Stimulated activated CD8-positive, alpha-beta memory T cell treated with anti-CD3 and anti-CD28 coated beads, Interleukin-12 subunit alpha, Interleukin-12 subunit beta, amount 100 ng/mL, for 24 hours (primary cell): ENCODE measurements around the gene UBE2R2.
"Not testable (repeated sequence)": the region's sequence is repeated elsewhere in the genome, so short reads cannot be mapped to it uniquely, and the experiment has no call there.

Source experiments
- DNase-seq: peaks from one replicate; pipeline ENCODE4 v3.0.0-alpha.2; 2020; ENCODE audit errors: extremely low read depth

UBE2R2 gene

DNA sequence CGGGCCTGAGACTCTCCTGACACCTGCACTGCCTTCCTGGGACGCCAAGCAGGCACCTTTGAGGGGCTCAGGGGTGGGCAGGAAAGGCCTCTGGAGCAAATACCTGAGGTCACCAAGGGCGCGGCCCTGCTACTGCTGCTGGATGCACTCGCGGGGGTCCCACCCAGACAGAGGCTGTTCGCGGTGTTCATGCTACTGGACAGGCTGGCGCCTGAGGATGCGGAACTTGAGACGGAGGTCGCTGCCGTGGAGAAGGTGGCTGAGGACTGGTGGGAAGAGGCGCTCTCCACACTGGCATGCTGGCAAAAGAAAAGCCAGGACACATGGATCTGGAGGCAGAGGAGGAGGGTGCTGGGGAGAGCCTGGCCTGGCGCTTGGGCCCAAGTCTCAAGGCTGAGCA, 110.7 kb downstream of the UBE2R2 start:
- DNase-seq: no peak

DNA sequence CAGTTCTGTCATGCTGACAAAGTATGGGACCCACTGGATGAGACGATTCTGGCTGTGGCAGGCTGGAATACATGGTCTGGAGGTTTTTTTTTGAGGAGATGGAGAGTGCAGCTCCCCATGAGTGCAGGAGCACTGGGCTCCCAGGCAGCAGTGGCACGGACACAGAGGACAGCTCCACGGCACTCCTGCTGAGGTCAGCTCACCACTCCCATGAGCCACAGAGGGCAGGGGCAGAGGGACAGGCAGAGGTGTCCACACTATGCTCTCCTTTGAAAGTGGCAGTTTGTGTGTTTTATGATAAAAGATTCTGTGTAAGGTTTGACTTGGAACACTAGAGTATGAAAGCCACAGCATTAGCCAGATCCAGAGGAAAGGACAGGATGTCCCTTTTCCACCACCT, 114.4 kb downstream of the UBE2R2 start:
- no peak for DNase-seq

DNA sequence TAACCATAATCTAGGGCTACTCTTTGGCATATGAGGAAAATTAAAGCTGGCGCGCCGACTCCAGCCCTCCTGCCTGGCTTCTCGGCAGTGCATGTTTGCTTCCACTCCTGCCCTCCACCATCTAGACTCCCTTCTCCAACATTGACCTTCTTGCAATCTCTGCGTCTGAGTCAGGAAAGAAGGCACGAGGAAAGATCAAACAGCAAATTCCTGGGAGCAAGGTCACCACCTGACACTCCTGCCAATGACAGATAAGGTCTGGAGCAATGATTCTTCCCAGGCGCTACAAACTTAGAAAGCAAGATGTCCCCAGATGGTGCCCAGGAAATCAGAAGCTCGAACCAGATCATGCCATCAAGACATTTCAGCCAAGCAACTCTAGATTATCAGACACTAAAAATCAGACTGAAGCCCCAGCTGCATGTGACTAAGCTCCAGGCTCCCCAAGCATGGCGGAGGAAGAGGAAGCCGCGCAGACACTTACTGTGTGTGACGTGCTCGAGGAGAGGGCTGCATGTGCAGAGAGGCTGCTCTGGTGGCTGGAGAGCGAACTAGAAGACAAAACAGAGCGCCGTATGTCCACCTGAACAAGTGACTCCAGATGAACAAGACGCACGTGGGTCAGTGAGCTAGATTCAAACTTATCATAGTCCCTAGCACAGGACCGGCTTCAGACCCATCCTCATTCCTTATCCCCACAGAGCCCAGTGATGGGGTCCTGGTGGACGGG, 115.3 kb downstream of the UBE2R2 start:
- no peak for DNase-seq

DNA sequence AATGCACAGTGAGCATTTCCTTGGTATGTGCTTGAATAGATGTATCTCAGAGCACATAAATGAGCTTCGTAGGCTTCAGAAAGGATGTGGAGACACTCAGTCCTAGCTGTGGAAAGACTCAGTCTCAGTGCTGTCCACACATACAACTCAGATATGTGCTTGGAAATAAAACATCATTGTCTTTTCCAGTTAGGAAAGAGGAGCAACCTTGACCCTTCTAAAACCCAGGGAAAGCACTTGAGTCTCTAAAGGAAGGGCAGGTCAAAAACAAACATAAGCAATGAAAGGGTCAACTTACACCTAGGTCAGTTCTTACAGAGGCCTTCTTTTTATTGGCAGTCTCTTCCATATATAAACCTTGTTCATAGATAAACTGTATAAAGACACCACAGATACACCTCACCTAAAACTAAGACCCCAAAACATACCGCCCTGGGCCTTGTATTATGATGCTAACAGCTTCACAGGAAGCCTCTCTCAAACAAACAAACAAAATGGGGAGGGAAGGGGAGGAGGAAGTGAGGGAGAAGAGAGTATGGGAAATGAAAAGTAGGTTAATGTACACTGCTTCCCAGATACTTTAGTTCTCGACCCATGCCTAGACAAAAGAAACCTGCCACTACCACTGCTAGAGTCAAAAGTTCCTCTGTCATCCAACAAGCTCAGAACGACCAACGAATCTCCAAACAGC, 117.4 kb downstream of the UBE2R2 start:
- no peak for DNase-seq

DNA sequence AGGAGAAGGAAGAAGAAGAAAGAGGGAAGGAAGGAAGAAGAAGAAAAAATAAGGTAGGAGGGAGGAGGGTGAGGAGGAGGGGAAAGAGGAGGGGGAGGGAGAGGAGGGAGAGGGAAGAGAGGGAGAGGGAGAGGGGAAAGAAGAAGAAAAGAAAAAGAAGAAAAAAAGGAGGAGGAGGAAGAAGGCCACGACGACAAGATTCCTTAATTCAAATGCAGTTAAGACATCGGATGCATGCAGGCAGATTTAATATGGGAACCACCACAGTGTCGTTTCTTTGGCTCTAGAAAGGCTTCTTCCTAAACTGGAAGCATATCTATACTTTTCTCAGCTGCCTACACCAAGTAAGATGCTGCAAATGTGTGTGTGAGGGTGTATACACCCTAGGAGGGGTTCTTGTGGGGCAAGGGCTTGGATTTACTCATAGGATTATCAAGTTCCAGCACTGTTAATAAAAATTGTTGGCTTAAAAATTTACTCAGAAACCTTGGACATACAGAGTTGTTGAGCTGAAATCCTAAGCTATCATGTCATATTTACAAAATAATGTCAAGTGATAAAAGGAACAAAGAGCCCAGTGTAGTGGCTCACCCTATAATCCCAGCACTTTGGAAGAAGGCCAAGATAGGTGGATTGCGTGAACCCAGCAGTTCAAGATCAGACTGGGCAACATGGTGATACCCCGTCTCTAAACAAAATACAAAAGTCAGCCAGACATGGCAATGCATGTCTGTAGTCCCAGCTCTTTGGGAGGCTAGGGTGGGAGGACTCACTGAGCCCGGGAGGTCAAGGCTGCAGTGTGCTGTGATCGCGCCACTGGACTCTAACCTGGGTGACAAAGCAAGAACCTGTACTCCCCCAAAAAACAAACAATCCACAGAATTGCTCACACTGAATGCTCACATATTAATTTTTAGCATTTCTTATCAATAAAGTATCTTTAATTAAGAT, 123.2 kb downstream of the UBE2R2 start:
- no peak for DNase-seq

DNA sequence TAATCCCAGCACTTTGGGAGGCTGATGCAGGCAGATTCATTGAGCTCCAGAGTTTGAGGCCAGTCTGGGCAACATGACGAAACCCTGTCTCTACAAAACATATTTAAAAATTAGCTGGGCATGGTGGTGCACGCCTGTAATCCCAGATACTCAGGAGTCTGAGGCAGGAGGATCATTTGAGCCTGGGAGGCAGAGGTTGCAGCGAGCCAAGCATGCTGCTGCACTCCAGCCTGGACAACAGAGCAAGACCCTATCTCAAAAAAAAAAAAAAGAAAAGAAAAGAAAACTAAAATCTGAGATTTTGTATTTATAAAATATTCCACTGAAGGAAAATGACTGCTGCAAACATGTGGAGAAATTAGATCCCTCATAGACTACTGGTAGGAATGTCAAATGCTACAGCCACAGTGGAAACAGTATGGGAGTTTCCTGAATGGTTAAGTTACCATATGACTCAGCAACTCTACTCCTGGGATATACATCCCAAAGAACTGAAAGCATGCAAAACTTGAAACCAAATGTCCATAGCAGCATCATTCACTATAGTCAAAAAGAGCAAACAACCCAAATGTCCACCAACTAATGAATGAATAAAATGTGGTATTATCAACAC, 125.6 kb downstream of the UBE2R2 start:
- no peak for DNase-seq

DNA sequence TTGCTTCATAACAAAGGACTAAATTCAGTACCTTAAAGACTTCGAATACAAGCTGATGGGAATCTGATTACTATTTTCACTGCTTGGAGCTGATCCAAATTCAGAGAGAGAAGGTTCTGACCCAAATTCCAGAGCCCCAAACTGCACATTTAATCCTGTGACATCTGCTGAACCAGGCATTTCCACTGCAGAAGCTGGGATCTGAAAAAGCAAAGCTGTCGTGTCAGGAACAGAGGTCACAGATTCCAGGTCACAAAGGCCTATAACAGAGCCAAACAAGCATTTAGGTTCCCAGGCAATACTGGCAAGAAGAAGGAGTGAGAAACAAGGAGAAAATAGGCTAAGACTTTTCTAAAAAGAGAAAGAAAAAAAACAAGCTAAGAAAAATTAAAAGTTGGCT, 126.4 kb downstream of the UBE2R2 start:
- DNase-seq: no peak

DNA sequence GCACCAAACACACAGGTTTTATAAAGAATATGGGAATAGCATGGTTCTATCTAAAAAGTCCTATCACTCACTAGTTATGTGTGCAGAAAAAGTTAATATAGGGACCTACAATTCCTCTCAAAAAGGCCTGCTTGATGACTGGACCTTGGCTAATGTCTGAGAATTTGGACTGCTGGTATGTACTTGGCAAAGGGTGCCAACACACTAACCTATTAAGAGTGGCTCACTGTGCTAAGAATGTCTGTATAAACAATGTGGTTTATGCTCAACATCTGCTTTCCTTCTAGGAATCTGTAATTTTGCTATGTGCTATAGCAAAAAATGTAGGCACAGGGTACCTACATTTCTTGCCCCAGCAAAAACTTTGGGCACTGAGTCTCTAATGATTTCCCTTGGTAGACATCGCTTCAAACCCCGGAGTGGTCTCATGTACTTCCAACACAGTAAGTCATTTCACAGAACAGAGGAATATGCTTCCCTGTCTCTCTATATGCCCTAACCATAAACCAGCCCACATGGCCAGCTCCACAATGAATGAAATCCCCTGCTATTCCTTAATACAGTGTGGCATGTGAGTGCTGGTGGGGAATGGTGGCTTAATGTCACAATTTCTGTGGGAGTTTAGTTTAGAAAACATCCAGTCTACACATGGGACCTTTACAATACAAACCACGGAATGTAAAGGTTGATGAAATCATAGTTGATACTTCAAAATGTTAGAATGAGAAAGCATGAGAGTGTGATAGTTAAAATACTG, 130.0 kb downstream of the UBE2R2 start:
- DNase-seq: no peak

DNA sequence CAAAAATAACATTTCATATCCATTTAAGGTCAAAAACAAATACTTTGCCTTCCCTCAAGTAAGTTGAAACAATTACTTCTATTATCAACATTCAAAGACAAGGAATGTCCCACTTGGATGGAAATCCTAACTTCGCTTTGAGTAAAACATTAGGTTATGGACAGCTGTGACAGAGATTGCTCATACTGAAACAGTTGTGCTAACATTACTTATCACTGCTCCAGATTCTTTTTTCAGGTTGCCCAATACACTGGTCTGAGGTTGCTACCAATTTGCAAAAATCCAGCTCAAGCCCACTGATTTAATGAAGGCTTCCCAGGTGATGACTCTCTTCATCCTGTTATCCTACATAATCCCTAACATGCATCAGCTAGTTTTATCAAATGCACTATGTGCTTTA, 133.4 kb downstream of the UBE2R2 start:
- DNase-seq: no peak

DNA sequence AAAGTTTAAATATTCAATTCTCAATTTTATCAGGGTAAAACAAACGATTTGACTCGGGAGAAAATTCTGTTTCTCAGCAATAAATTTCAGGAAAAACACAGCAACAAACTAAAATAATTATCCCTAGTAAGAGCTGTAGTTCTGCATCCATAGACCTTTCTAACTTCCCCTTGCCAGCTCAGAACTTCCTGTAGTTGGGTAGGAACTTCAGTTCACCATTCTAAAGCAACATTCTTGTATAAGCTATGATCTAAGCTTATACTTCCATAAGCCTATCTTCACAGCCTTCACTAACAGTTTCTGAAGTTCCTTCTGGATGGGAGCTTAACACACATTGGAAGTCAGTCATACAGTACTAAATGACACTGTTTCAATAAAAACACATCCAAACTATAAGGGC, 135.1 kb downstream of the UBE2R2 start:
- no peak for DNase-seq

DNA sequence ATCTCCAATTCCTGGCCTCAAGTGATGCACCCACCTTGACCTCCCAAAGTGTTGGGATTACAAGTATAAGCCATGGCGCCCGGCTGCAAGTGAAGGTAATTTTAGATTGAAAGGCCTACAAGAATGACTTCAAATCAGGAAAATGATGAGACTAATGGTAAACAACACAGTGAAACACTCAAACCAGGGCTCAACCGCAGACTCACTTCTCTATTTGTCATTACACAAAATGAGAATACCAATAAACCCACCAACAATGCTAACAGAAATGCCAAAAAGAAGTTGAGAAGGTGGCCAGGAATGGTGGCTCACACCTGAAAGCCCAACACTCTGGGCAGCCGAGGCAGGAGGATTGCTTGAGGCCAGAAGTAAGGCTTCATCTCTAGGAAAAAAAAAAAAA, 139.6 kb downstream of the UBE2R2 start:
- DNase-seq: no peak

DNA sequence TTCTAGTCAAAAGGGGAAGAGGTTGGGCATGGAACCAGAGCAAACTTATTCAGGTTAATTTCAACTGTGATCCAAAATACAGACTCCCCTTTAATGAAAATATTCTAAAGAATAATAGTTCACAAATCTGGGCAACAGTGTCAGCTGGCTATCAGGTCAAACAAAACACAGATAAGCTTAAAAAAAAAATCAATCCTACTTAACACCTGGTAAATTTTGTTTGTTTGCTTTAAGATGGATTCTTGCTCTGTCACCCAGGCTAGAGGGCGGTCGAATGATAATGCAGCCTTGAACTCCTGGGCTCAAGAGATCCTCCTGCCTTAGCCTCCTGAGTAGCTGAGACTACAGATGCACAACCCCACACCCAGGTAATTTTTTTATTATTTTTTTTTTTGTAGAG, 142.8 kb downstream of the UBE2R2 start:
- no peak for DNase-seq

DNA sequence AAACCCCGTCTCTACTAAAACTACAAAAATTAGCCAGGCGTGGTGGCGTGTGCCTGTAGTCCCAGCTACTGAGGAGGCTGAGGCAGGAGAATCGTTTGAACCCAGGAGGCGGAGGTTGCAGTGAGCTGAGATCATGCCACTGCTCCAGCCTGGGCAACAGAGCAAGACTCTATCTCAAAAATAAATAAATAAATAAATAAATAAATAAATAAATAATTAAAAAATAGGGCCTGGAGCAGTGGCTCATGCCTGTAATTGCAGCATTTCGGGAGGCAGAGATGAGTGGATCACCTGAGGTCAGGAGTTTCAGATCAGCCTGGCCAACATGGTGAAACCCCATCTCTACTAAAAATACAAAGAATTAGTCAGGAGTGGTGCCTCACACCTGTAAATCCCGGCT, 145.5 kb downstream of the UBE2R2 start:
- DNase-seq: not testable (repeated sequence)

DNA sequence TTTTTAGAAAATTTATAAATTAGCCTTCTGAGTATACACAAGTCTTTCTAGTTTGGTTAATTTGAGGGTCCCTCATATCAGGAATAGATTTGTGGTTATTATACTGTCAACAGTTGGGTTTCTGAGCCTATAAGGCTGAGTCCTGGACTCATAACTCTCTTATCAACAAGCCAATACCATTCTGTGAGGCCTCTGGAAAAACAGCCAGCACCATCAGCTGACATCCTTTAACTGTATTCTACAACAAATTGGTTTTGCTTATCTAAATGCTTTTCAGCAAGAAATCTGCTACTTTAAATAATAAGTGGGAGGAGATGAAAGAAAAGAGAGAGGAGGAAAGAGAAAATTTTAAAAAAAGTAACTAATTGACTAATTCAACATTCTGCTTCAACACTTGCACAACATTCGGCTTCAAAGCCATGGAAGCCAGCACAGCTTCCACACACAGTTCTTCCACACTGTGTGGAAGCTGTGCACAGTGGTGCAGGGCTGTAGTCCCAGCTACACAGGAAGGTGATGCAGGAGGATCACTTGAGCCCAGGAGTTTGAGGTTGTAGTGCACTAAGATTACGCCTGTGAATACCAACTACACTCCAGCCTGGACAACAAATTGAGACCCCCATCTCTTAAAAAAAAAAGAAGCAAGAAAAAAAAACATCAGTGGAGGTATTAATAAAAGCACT, 147.3 kb downstream of the UBE2R2 start:
- DNase-seq: no peak
